GM12878 (cell line): ENCODE measurements around the gene EPB41L1. TPM values are rescaled to one million over a fixed set of nuclear protein-coding genes. Genes with fewer than 3 reads are reported as not detected.

Experiments used
- ATAC-seq: fragments of 200-7000 bp; cut with Tn5 transposase; 3 replicates; pipeline ENCODE4 v1.9.1; 2020; ENCODE audit warnings: mild to moderate bottlenecking, moderate library complexity
- BruUV-seq: library from RNA; stranded (reverse); fragments of 400-500 nt; replicated peaks from 2 replicates; lab custom pipeline; 2021; lab: Mats Ljungman, UMichigan
- CTCF ChIA-PET: fragments of 300-600 bp; sonication (Branson Sonifier 250); formaldehyde crosslinking; extraction: SDS; loops from one replicate; lab custom pipeline; 2021; ENCODE audit warnings: inconsistent platforms; lab: Yijun Ruan, JAX
- POLR2A ChIA-PET: fragments of 350-600 bp; formaldehyde crosslinking; extraction: SDS; loops from one replicate; lab custom pipeline; 2021; ENCODE audit warnings: inconsistent platforms; lab: Charles Lee
- RAD21 ChIA-PET: fragments of 300-600 bp; sonication (Branson Sonifier 250); formaldehyde crosslinking; loops from one replicate; lab custom pipeline; 2023; ENCODE audit warnings: antibody characterized with exemption; ENCODE audit not compliant: unreplicated experiment; lab: Charles Lee
- SMC1A ChIA-PET: fragments of 300-600 bp; sonication (Branson Sonifier 250); formaldehyde crosslinking; loops from one replicate; lab custom pipeline; 2023; ENCODE audit not compliant: unreplicated experiment, uncharacterized antibody; lab: Charles Lee
- DNase-seq: peaks from one replicate; pipeline ENCODE4 v3.0.0-alpha.2; 2011; ENCODE audit warnings: low read depth, low spot score
- FAIRE-seq: peaks from 3 replicates; lab custom pipeline; 2011; peaks lifted over from hg19 to GRCh38; lab: Jason Lieb, UNC
- H2AFZ ChIP-seq: 2 replicates; pipeline ENCODE4 v1.6.0; 2011; ENCODE audit warnings: low read depth, low read length, control low read depth; ENCODE audit not compliant: control insufficient read depth
- H3K27ac ChIP-seq: 2 replicates; pipeline ENCODE4 v1.5.1; 2011; ENCODE audit warnings: control low read depth; ENCODE audit not compliant: control insufficient read depth, insufficient read depth
- H3K27me3 ChIP-seq, 2 experiments: replicated peaks in 1 of 2; 2 replicates each; pipeline versions ENCODE4 v1.6.0 to v1.6.1; 2011; ENCODE audit warnings: low read length in 1 of 2; ENCODE audit not compliant: control insufficient read depth in 2 of 2, insufficient read depth in 2 of 2
- H3K36me3 ChIP-seq, 2 experiments: 2 replicates each; pipeline ENCODE4 v1.5.1; 2011; ENCODE audit warnings: low read length in 1 of 2; ENCODE audit not compliant: control insufficient read depth in 2 of 2, insufficient read depth in 2 of 2
- H3K4me1 ChIP-seq: 2 replicates; pipeline ENCODE4 v1.6.1; 2011; ENCODE audit warnings: mild to moderate bottlenecking, low read length, moderate library complexity, mixed read lengths; ENCODE audit not compliant: control insufficient read depth, insufficient read depth
- H3K4me2 ChIP-seq: 2 replicates; pipeline ENCODE4 v1.6.0; 2011; ENCODE audit warnings: control low read depth; ENCODE audit not compliant: control insufficient read depth, insufficient read depth
- H3K4me3 ChIP-seq: fragments of 200-600 bp; sonication (generic); 2 replicates; pipeline ENCODE4 v1.5.1; 2016
- H3K79me2 ChIP-seq: 2 replicates; pipeline ENCODE4 v1.6.0; 2011; ENCODE audit warnings: low read length; ENCODE audit not compliant: control insufficient read depth, insufficient read depth
- H3K9ac ChIP-seq: 2 replicates; pipeline ENCODE4 v1.8.0; 2011; ENCODE audit warnings: low read length, control low read depth, mixed read lengths; ENCODE audit not compliant: control insufficient read depth, insufficient read depth
- H3K9me3 ChIP-seq: replicated peaks from 3 replicates; pipeline ENCODE4 v1.5.1; 2011; ENCODE audit warnings: mild to moderate bottlenecking, low read length; ENCODE audit not compliant: control insufficient read depth, insufficient read depth
- H4K20me1 ChIP-seq: 2 replicates; pipeline ENCODE4 v1.6.0; 2011; ENCODE audit not compliant: control insufficient read depth, insufficient read depth
- CHD2 ChIP-seq: IDR thresholded peaks from 2 replicates; pipeline ENCODE4 v1.6.1; 2011; ENCODE audit warnings: low read depth, low read length, improper control_type of control experiment, borderline replicate concordance
- HDGF ChIP-seq: fragments of 450-650 bp; IDR thresholded peaks from 2 replicates; pipeline ENCODE4 v1.6.1; 2016; ENCODE audit warnings: antibody characterized with exemption
- IKZF2 ChIP-seq, 2 experiments: fragments of 450-650 bp; IDR thresholded peaks; 2 replicates each; pipeline ENCODE4 v1.6.1; 2017; ENCODE audit warnings: mild to moderate bottlenecking in 2 of 2, moderate library complexity in 2 of 2
- KAT2A ChIP-seq: conservative IDR thresholded peaks from 2 replicates; pipeline ENCODE4 v1.6.1; 2011; ENCODE audit warnings: low read depth, low read length; ENCODE audit not compliant: control insufficient read depth
- MYB ChIP-seq: fragments of 150-350 bp; IDR thresholded peaks from 2 replicates; pipeline ENCODE4 v1.6.1; 2014; ENCODE audit warnings: mild to moderate bottlenecking, low read depth, low read length, borderline replicate concordance
- NR2C2 ChIP-seq: IDR thresholded peaks from 2 replicates; pipeline ENCODE4 v1.6.1; 2011; ENCODE audit warnings: borderline replicate concordance, low read depth; ENCODE audit not compliant: control insufficient read depth, insufficient read length
- PAX5 ChIP-seq: IDR thresholded peaks from 2 replicates; pipeline ENCODE4 v1.6.1; 2011; ENCODE audit warnings: low read depth, low read length, borderline replicate concordance
- RAD21 ChIP-seq: IDR thresholded peaks from 2 replicates; pipeline ENCODE4 v1.6.1; 2011; ENCODE audit warnings: mild to moderate bottlenecking, low read depth, low read length, moderate library complexity; ENCODE audit not compliant: insufficient read depth
- SMAD5 ChIP-seq: IDR thresholded peaks from 2 replicates; pipeline ENCODE4 v1.6.1; 2016; ENCODE audit warnings: antibody characterized with exemption, low read depth
- ZNF24 ChIP-seq: fragments of 450-650 bp; IDR thresholded peaks from 2 replicates; pipeline ENCODE4 v1.6.1; 2017; ENCODE audit warnings: antibody characterized with exemption, mild to moderate bottlenecking
- WGBS: methylation state at CpG from one replicate; pipeline ENCODE4 v1.1.6; 2016; ENCODE audit warnings: low lambda C conversion rate; ENCODE audit not compliant: insufficient replicate concordance, insufficient coverage; ENCODE audit errors: missing lambda C conversion rate; 5-methylcytosine and 5-hydroxymethylcytosine counted together
- in situ Hi-C: fragments of 300-500 bp; cut with MboI; formaldehyde crosslinking; loops from 9 replicates; pipeline ENCODE4 v1.14.3; 2018; ENCODE audit warnings: mixed read lengths
- intact Hi-C: fragments of 100-400 bp; cut with micrococcal nuclease; formaldehyde crosslinking; loops from one replicate; pipeline ENCODE4 v1.14.2; 2022; ENCODE audit not compliant: unreplicated experiment
- polyA plus RNA-seq, 11 experiments: library from polyadenylated mRNA; depleted of rRNA in 4 of 11; unstranded in 6 of 11; stranded (reverse) in 5 of 11; fragments of >200 nt; fragmentation: Nextera tagmentation in 4 of 11; fragmentation: Illumina TruSeq in 1 of 11; extraction: Ambion mirVana in 4 of 11; extraction: Trizol in 1 of 11; gene quantifications; 1 replicate in 1 of 11; 2 replicates in 10 of 11; pipeline versions ENCODE4 v1.2.1 to v1.2.3, GENCODE V29; 2011 to 2016; ENCODE audit warnings: inconsistent platforms in 2 of 11, missing spikeins in 2 of 11, low read depth in 1 of 11
- total RNA-seq, 4 experiments: library from RNA; depleted of rRNA in 3 of 4; stranded (reverse); fragments of >200 nt in 3 of 4; fragmentation: Illumina TruSeq in 1 of 4; extraction: Trizol in 1 of 4; gene quantifications; 2 replicates each; pipeline versions ENCODE4 v1.2.1 to v1.2.3, GENCODE V29; 2013 to 2021
- TF ChIP-seq, protein P1 (sequence below): IDR thresholded peaks from 2 replicates; pipeline ENCODE4 v1.6.1; 2011; ENCODE audit warnings: borderline replicate concordance, low read depth, mild to moderate bottlenecking, moderate library complexity, low read length; ENCODE audit not compliant: insufficient read depth, poor library complexity, severe bottlenecking
- TF ChIP-seq, protein P2 (sequence below): fragments of 450-650 bp; formaldehyde crosslinking; IDR thresholded peaks from 2 replicates; pipeline ENCODE4 v1.5.0; 2022; ENCODE audit warnings: mild to moderate bottlenecking, missing genetic modification characterization
- TF ChIP-seq, protein P3 (sequence below): fragments of 450-650 bp; IDR thresholded peaks from 2 replicates; pipeline ENCODE4 v1.6.1; 2016; ENCODE audit warnings: mild to moderate bottlenecking
- TF ChIP-seq, protein P4 (sequence below): fragments of 450-650 bp; IDR thresholded peaks from 2 replicates; pipeline ENCODE4 v1.6.1; 2018; ENCODE audit warnings: mild to moderate bottlenecking, low read depth, moderate library complexity; ENCODE audit not compliant: partially characterized antibody

The EPB41L1 gene
- total and polyA plus RNA-seq, 10 of the 15 experiments (the other 5 are each of a cell fraction or from before 2014, with no cell fraction given), result 0.08 to 3.2 (median 0.31) TPM

DNA sequence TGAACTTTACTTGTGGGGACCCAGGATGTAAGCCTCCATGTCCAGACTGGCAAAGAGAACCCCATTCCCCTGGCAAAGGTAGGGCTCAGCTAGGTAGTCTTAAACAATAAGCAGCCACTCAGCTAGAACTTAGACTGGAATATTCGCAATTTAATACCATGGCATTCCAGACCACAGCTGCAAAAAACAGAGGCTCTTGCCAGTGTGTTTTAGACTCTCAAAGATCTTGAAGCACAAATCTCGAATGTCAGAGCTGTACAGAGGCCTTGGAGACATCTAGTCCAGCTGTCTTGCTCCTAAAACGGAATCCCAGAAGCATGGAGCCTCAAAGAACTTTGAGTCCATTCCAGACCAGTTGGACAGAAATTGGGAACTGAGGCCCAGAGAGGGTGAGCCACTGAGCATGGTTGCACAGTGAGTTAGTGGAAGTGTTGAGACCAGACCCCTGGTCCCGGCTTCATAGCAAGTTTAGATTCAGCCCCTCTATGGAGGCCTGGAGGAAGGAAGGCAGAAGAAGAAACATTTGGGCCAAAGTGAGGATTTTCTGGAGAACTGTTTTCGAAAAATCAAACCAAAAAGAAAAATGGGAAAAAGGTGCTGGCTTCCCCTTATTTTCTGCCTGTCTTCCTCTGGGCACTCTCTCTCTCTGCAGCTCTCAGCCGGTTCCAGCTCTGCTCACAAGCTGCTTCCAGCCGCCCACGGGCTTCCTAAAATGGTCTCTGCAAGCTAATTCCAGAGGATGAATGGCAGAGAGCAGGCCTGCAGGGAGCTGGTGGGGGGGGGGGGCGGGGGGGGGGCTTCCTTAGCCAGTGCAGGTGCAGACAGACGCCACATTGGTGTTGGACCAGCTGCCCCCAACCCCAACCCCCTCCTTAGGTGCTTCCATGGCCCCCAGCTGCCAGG lies 114.2 kb downstream of the EPB41L1 start:
- ChIA-PET CTCF (no interaction called here), RAD21 (no interaction called here), POLR2A (interaction anchor here (1.0 kb wide), 1 partner anchor 37 kb away, joined by 3 read pairs; no protein-coding TSS in a partner anchor), SMC1A (interaction anchor here (1.5 kb wide), 1 partner anchor 11 kb away, joined by 3 read pairs; no protein-coding TSS in a partner anchor)
- H3K4me2 ChIP-seq, result no peak overlapping the region
- peaks cover 0 to 2% of the 10 kb centered on the region in 2 experiments; a peak in 2 of 4 replicates for H3K27me3 ChIP-seq
- no peak overlapping the region for H2AFZ ChIP-seq
- H3K4me3 ChIP-seq, result no peak overlapping the region
- FAIRE-seq, result no peak
- WGBS, result 21% methylated on average over 9 of the region's 10 CpGs
- BruUV-seq, result no TSS peak
- in situ Hi-C loops (no loop called here), intact Hi-C loops (no loop called here)
- H3K9ac ChIP-seq, result no peak overlapping the region
- no peak for ATAC-seq
- DNase-seq, result no peak
- H3K27ac ChIP-seq, result no peak overlapping the region
- H4K20me1 ChIP-seq, result no peaks in the 10 kb centered on the region
- H3K36me3 ChIP-seq, result no peaks in the 10 kb centered on the region
- H3K9me3 ChIP-seq, result no peaks in the 10 kb centered on the region
- H3K4me1 ChIP-seq, result no peaks in the 10 kb centered on the region
- TF ChIP-seq RAD21 (no peak), ZNF24 (no peak), PAX5 (no peak), CHD2 (no peak), NR2C2 (no peak), IKZF2 (IDR thresholded peaks at IDR 0.05) (no peak), KAT2A (no peak), HDGF (no peak), SMAD5 (no peak), MYB (no peak)
- TF ChIP-seq, protein P1, sequence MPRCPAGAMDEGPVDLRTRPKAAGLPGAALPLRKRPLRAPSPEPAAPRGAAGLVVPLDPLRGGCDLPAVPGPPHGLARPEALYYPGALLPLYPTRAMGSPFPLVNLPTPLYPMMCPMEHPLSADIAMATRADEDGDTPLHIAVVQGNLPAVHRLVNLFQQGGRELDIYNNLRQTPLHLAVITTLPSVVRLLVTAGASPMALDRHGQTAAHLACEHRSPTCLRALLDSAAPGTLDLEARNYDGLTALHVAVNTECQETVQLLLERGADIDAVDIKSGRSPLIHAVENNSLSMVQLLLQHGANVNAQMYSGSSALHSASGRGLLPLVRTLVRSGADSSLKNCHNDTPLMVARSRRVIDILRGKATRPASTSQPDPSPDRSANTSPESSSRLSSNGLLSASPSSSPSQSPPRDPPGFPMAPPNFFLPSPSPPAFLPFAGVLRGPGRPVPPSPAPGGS, result no peak
- TF ChIP-seq, protein P2, sequence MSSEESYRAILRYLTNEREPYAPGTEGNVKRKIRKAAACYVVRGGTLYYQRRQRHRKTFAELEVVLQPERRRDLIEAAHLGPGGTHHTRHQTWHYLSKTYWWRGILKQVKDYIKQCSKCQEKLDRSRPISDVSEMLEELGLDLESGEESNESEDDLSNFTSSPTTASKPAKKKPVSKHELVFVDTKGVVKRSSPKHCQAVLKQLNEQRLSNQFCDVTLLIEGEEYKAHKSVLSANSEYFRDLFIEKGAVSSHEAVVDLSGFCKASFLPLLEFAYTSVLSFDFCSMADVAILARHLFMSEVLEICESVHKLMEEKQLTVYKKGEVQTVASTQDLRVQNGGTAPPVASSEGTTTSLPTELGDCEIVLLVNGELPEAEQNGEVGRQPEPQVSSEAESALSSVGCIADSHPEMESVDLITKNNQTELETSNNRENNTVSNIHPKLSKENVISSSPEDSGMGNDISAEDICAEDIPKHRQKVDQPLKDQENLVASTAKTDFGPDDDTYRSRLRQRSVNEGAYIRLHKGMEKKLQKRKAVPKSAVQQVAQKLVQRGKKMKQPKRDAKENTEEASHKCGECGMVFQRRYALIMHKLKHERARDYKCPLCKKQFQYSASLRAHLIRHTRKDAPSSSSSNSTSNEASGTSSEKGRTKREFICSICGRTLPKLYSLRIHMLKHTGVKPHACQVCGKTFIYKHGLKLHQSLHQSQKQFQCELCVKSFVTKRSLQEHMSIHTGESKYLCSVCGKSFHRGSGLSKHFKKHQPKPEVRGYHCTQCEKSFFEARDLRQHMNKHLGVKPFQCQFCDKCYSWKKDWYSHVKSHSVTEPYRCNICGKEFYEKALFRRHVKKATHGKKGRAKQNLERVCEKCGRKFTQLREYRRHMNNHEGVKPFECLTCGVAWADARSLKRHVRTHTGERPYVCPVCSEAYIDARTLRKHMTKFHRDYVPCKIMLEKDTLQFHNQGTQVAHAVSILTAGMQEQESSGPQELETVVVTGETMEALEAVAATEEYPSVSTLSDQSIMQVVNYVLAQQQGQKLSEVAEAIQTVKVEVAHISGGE (CRISPR knock-in tag), result no peak
- TF ChIP-seq, protein P3, sequence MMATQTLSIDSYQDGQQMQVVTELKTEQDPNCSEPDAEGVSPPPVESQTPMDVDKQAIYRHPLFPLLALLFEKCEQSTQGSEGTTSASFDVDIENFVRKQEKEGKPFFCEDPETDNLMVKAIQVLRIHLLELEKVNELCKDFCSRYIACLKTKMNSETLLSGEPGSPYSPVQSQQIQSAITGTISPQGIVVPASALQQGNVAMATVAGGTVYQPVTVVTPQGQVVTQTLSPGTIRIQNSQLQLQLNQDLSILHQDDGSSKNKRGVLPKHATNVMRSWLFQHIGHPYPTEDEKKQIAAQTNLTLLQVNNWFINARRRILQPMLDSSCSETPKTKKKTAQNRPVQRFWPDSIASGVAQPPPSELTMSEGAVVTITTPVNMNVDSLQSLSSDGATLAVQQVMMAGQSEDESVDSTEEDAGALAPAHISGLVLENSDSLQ, result no peak
- TF ChIP-seq, protein P4, sequence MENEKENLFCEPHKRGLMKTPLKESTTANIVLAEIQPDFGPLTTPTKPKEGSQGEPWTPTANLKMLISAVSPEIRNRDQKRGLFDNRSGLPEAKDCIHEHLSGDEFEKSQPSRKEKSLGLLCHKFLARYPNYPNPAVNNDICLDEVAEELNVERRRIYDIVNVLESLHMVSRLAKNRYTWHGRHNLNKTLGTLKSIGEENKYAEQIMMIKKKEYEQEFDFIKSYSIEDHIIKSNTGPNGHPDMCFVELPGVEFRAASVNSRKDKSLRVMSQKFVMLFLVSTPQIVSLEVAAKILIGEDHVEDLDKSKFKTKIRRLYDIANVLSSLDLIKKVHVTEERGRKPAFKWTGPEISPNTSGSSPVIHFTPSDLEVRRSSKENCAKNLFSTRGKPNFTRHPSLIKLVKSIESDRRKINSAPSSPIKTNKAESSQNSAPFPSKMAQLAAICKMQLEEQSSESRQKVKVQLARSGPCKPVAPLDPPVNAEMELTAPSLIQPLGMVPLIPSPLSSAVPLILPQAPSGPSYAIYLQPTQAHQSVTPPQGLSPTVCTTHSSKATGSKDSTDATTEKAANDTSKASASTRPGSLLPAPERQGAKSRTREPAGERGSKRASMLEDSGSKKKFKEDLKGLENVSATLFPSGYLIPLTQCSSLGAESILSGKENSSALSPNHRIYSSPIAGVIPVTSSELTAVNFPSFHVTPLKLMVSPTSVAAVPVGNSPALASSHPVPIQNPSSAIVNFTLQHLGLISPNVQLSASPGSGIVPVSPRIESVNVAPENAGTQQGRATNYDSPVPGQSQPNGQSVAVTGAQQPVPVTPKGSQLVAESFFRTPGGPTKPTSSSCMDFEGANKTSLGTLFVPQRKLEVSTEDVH, result no peak
- H3K79me2 ChIP-seq, result no peaks in the 10 kb centered on the region
